GM21526 (cell line): ENCODE results near the gene CD79A.

Experiments
- ATAC-seq: cut with Tn5 transposase; IDR thresholded peaks from one replicate; pipeline ENCODE4 v1.9.1; 2021; ENCODE audit warnings: moderate library complexity; ENCODE audit not compliant: unreplicated experiment, low FRiP score

Gene CD79A

GRCh38 chr19:41876847-41877832 lies at the start of gene CD79A:
Gene CD79A, plus strand, starts transcription at chr19:41877279. Its CDS starts 26 bp downstream, at chr19:41877305.
- no peak for ATAC-seq

- no peak for ATAC-seq
These were observed 38.9 kb upstream of the CD79A start for GRCh38 chr19:41837981-41838708.

GRCh38 chr19:41839211-41839610 lies 37.9 kb upstream of the CD79A start:
- no peak for ATAC-seq

GRCh38 chr19:41843371-41843770 lies 33.7 kb upstream of the CD79A start:
- no peak for ATAC-seq

- no peak for ATAC-seq
These were observed 32.5 kb upstream of the CD79A start, which contains the start of gene LYPD4 for GRCh38 chr19:41844601-41845000. Gene LYPD4, minus strand, starts transcription at chr19:41844683. Its CDS starts 5,398 bp downstream, at chr19:41839285.

- ATAC-seq, result no peak
These were observed 32.3 kb upstream of the CD79A start, which contains the start of gene DMRTC2 for GRCh38 chr19:41845001-41845050. Gene DMRTC2, plus strand, starts transcription at chr19:41845042. Its CDS starts 2,387 bp downstream, at chr19:41847429.

GRCh38 chr19:41845051-41845590 lies 32.0 kb upstream of the CD79A start:
- ATAC-seq, result no peak

- no peak for ATAC-seq
These were observed 29.6 kb upstream of the CD79A start for GRCh38 chr19:41847351-41848105.

GRCh38 chr19:41848666-41849065 lies 28.4 kb upstream of the CD79A start:
- ATAC-seq, result no peak

- no peak for ATAC-seq
These were observed 28.0 kb upstream of the CD79A start for GRCh38 chr19:41849067-41849466.

- ATAC-seq, result no peak
These were observed 26.7 kb upstream of the CD79A start for GRCh38 chr19:41850381-41850780.

- no peak for ATAC-seq
These were observed 25.6 kb upstream of the CD79A start for GRCh38 chr19:41851456-41851855.

GRCh38 chr19:41853344-41853743 lies 23.7 kb upstream of the CD79A start:
- no peak for ATAC-seq

GRCh38 chr19:41853768-41854167 lies 23.3 kb upstream of the CD79A start:
- no peak for ATAC-seq

GRCh38 chr19:41859213-41859617 lies 17.9 kb upstream of the CD79A start:
- ATAC-seq, result no peak

- peak; percentile 76 for ATAC-seq
These were observed 17.3 kb upstream of the CD79A start, which contains the start of gene RPS19 for GRCh38 chr19:41859618-41860418. Gene RPS19, plus strand, starts transcription at chr19:41860255. Its CDS starts 520 bp downstream, at chr19:41860775.

- no peak for ATAC-seq
These were observed 16.5 kb upstream of the CD79A start for GRCh38 chr19:41860419-41861115.

GRCh38 chr19:41861116-41861768 lies 15.8 kb upstream of the CD79A start:
- no peak for ATAC-seq

GRCh38 chr19:41861846-41862245 lies 15.2 kb upstream of the CD79A start:
- no peak for ATAC-seq
